Right lung (tissue), 5 donors: Measurements from ENCODE around the gene INPP5A. TPM values are rescaled to one million over a fixed set of nuclear protein-coding genes. Genes with fewer than 3 reads are reported as not detected.
"Not testable (repeated sequence)": the region's sequence is repeated elsewhere in the genome, so short reads cannot be mapped to it uniquely, and the experiment has no call there.

Experiments used
- DNase-seq, 2 donors: peaks; one replicate each; pipeline ENCODE4 v3.0.0-alpha.2; 2013
- polyA plus RNA-seq, 5 donors: library from polyadenylated mRNA; unstranded; fragments of 120-200 nt; gene quantifications; one replicate each; pipeline versions ENCODE4 v1.2.1 to v1.2.3, GENCODE V29; 2013; ENCODE audit warnings: inconsistent platforms in 1 of 5, low replicate concordance in 1 of 5; ENCODE audit not compliant: insufficient read length in 5 of 5, insufficient read depth in 1 of 5

Gene INPP5A
- polyA plus RNA-seq, 5 donors = 27.7 to 41.7 (median 35.5) TPM

DNA sequence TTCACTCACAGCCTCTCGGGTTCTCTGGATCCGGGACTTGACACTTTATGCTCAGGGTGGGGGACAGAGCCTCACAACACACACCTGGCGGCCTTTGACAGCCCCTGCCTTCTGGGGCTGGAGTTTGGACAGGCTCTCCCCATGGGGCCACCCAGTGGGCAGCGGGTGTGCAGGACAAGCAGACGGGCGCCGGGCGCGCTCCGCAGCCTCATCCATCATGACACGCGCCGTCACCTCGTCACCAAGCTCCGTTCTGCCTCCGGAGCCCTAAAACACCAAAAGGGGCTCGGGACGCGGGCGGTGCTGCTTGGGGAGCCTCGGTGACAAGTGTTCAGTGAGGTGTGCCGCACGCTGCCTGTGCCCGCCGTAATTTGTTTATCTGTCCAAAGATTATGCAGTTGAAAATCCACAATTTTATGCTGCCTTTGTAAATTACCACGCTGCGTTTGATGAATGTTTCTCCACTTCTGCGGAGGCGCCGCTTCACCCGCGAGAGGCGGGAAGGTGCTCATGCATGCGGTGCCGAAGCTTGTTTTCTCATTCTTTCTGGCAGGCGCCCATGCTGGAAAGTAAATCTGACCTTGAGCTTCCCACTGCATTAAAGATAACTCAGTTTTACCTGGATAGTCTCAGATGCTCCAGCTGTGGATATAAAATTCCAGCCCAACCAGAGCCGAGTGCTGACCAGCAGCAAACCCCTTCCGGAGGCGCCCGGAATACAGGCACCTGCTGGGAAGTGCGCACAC lies 242.1 kb downstream of the INPP5A start:
- DNase-seq = no peak

DNA sequence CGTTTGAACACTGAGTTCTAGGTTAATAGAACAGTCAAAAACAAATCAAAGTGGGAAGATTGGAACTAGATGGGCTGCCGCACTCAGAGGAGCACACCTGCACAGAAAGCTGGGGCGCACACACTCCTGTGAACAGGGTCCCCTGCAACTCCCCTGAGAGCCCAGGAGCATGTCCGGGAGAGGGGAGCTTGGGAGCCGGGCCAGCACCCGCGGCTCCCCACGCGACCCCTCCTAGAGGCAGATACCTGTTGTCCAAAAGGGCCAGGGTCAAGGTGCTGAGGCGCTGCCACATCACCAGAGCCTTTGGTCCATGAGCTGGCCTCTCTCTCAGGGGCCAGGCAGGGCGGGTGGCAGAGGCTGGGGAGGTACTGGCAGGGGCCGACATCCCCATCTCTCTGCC lies 242.8 kb downstream of the INPP5A start:
- DNase-seq = no peak

DNA sequence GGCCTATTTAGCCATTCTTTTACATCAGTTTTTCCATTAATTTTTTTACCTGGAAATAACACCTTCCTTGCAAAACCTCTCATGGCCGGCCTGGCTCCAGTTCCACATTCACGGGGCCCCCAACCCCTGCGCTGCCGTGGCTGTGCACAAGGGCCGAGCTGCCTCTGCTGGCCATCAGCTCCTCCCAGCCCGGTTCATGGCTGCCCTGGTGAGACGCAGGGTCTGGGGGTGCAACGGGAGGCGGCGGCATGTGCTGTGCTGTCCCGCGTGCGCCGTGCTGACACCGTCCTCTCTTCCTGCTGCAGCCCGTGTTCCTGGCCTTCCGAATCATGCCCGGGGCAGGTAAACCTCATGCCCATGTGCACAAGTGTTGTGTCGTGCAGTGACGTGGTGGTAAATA lies 244.0 kb downstream of the INPP5A start:
- no peak for DNase-seq

DNA sequence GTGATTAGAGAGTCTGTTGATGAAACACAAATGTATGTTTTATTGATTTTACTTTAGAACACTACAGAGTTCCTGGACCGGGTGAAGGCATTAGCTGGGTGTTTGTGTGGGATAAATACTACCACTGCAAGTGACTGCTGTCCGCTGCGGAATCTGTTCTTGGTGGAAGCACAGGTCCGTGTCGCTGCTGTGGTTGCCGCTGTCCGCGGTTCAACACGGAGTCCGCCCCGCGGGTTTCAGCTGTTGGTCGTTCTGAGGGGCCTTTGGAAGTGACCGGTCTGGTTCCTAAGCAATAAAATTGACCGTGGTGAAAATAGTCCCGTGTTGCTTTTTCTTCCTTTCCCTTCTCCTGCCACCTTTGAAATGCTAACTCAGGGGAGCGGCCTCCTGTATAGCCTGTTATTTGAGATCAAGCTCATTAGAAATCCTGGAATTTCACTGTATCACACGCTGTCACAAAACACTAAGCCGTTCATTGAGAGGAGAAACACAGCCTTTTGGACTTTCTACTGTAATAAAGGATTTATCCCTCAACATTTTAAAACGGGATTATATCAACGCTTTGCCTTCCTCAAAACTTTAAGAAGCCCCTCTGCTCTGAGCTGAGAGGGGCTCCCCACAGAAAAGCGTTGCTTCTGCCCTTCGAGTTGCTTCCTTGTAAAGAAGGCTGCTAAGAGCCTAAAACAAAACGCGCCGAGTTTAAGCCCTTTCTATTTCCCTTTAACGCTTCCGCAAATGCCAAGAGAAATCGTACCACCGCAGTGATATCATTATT lies 245.8 kb downstream of the INPP5A start:
- DNase-seq = no peak

DNA sequence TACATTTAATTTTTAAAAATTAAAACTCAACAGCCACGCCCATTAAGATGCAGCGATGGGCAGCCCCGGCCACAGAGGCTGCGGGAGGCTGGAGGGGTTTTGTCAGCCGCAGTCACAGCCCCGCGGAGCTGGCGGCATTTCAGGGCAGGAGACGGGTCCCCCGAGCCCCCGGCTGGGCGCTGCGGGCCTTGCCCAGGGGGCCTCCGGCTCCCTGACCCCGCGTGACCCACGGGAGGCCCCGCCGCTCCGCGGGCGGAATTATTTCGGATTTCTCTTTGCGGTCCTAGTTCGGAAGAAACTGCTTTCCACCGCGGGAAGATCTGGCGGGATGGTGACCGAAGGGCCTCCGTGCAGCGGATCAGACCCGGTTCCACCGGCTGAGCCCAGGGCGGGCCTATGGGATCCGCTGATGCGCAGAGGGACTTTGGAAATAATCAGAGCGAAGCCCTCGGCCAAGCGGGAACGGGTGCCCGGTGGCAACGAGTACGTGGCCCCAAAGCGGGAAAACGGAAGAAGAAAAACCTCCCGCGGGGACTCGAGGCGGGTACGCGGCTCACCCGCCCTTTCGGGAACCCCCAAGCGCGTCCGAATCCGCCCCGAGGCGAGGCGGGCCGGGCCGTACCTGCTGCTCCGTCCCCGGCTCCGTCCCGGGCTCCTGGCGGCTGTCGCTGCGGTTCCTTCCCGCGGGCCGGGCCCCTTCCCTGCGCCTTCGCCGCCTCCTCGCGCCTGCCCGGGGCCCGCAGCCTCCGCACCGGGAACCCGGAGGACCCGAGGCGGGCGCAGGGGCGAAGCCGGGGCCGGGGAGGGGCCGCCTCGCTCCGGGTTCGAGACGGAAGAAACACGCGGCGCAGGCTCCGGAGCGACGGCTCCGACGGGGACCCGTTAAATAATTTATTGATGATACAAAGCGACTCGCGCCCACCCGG lies 246.6 kb downstream of the INPP5A start:
- no peak for DNase-seq

DNA sequence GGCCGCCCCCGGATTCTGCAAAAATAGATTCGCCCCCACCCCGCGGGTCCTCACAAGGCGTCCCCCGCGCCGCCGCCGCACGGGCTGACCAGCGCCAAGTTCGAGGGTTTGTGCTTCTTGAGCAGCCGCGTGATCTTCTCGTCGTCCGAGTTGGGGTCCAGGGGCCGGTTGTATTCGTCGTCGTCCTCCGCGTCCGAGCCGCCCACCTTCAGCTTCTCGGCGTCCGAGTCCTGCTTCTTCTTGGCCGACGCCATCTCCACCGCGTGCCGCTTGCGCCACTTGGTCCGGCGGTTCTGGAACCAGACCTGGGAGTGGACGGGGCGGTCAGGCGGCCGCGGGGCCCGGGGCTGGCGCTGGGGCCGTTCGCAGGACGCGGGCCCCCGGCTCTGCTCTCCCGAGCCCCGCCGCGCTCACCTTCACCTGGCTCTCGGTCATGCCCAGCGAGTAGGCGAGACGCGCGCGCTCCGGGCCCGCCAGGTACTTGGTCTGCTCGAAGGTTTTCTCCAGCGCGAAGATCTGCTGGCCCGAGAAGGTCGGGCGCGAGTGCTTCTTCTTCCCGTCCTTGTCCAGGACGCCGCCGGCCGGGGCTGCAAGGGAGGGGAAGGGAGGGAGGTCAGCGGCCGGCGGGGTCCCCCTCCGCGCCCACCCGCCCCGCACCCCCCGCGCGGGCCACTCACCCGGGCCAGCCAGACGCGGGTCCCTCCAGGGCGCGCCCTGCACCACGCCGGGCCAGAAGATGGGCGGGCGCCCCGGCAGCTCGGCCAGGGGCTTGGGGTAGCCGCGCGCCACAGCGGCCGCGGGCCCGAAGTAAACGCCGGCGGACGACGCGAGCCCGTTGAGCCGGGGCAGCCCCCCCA lies 247.5 kb downstream of the INPP5A start:
- DNase-seq = no peak

DNA sequence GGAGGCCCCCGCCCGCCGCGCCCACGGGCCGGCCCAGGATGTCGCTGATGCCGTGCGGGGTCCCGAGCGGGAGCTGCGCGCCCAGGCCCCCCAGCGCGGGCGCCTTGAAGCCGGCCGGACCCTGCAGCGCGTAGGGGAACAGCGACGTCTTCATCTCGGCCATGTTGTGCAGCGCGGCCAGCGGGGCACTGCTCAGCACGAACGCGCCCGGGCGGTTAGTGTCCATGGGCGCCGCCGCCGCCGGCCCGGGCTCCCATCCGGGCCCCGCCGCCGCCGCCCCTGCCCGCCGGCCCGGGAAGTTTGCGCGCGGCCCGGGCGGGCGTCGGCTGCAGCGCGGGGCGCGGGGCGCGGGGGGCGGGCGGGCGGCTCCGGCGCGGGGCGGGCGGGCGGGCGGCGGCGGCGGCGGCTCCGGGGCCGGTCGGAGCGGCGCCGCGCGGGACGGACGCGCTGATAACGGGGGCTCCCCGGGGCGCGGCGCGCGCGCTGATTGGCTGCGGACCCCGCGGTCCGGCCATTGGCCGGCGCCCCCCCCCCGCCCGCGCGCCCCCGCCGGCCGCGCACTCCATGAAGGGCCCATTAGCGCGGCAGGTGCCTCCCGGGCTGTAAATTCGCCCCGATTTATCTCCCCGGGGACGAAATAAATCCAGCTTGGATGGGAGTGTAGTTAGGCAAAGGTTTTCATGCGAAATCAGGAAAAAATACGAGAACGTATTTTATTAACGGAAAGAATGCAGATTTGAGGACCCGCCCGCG lies 248.3 kb downstream of the INPP5A start, which contains the start of gene NKX6-2:
TSS of gene NKX6-2 (minus strand) at position 425 of the 753 bp plus-strand sequence. CDS start at position 226, 199 bp downstream.
- no peak for DNase-seq

DNA sequence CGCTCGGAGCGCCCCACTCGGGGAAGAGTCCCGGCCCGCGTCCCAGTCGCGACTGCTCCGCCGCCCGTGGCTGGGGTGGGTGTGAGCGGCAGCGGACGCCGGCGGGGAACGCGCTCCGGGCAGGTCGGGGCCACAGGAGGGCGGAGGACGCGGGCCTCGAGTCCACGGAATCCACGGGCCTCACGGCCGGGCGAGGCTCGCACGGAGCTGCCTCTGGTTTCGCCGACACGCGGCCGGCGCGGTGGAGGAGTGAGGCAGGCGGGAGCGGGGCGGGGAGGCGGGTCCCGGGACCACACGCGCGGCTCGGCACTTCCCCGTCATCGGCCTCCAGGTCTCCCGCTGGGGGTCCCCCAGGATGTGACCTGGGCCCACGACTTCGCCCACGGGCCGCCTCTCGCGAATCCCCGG lies 248.9 kb downstream of the INPP5A start:
- no peak for DNase-seq

DNA sequence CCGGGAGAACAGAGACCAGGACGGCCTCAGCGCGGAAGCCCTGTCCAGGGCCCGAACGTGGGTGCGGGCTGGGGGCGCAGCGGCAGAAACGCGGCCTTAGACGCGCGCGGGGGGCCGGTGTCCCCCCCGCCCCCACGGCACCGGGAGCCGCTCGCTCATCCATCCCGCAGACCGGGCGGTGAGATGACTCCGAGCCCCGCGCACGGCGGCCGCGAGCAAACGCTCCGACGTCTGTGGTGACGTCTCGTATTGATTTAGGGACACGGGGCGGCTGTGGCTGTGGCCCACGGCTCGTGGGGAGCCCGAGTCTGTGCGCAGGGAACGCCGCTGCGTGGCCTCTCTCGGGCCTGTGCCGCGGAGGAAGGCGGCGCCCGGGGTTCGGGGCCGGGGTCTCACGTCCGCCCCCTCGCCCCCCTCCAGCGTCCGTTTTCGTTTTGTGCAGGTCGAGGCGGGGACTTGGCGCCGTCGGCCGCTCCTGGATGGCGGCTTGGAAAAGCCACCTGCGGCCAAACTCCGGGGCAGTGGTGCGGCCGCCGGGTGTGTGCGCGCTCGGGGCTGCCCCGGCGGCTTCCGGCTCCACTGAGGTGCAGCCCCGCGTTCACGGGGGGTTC lies 249.4 kb downstream of the INPP5A start:
- DNase-seq = no peak

DNA sequence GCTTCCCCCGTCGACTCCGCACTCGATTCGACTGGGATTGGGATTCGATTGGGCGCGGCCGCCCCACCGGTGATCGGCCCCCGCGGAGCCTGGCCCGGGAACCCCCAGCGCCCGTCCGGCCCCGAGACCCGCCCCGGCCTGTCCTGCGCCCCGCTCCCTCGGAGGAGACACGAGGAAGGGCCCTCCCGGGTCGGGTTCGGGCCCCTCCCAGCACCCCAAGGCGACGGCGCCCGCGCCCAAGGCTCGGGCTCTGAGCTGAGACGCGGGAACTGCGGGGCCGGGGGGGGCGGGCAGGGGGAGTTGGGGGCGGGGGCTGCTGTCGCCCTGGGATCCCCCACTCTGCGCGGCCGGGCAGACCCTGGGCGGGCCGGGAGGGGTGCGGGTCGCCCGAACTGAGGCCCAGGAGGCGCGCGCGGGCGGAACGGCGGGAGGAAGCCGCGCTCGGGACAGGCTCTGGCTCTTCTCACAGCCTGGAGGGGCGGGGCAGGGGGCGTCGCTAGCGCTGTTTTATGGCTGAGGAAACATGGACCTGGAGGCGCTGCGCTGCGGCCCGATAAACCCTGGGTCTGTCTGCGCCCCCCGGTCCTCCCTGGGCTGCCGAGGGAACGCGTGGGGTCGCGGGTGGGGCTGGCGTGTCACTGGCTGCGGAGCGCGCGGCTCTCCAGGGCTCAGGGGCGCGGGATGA lies 250.1 kb downstream of the INPP5A start:
- no peak for DNase-seq

DNA sequence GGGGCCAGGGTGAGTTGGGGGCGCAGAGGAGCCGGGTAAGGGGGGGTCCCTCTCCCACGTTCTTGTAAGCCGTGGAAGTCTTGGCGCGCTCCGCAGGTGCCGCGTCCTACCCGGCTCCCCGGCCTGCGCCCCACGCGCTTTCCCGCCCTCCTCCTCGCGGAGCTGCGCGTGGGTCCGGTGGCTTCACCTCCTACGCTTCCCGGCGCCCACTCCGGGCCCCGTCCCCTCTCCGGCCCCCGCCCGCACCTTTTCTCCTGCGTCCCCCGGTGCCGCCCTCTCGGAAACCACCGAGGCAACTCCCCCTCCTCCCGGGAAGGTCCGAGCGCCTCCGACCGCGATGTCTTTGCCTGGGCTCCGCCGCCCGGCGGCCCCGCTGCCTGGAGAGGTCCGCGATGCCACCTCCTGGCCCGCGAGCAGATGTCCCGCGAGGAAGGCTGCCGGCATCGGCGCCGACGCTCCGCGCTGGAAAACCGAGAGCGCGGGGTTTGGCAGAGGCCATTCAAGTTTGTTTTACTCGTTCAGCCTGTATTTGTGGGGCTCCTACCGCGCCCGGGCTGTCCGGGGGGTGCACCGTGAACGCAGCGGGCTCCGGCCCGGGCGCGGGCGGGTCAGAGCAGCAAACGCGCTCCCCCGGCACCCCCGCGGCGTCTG lies 250.7 kb downstream of the INPP5A start:
- no peak for DNase-seq

DNA sequence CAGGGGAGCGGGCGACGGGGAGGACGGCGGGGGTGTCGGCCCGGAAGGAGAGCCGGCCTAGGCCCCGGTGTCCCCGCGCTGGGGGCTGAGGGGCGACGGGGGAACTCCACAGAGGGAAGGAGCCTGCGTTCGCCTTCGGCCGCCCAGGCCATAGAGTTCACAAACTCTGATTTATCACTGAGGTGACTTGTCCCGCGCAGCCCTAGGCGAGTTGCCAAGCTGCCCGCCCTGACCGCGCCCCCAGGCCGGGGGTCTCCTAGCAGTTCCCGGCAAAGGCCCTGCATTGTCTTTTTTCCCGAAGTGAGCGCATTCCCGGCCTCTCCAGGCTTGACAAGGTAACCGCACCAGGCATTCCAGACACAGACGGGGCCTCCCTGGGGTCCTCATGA lies 251.2 kb downstream of the INPP5A start:
- no peak for DNase-seq

DNA sequence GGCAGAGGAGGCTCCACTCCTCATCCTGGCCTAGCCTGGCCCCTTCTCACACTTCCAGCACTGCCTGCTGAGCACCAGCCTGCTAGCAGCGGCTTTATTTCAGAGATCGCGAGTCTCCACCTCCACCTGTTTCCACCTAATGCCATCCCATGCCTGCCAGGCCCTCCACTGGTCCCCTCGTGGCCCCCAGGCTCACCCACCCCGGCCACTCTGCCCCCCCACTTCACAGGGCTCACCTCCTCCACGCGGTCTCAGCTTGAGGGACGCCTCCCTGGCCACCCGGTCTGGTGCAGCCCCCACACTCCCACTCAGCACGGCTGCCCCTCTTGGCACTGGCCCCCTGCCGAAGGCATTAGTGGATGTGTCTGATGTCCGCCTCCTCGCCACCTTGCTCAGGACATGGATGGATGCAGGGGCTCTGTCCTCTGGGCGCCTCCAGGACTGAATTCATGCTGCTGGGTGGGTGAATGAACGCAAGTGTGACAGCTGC lies 252.1 kb downstream of the INPP5A start:
- no peak for DNase-seq

DNA sequence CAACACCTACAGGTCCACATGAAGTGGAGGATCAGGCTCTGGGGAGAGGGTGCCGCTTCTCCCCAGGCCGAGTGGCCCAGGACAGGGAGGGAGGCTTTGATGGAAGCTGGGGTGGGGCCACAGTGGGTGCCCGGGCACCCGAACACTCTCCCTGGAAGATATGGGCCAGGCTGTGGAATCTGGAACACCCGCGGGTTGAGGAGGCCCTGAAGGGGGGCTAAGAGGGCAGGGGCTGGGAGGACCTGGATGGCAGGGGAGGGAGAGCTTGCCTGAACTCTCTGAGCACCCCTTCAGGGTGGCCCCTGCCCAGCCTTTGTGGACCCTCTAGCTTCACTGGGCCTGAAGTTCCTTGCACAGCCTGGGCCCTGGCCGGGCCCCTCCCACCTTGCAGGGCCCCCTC lies 252.9 kb downstream of the INPP5A start:
- no peak for DNase-seq

DNA sequence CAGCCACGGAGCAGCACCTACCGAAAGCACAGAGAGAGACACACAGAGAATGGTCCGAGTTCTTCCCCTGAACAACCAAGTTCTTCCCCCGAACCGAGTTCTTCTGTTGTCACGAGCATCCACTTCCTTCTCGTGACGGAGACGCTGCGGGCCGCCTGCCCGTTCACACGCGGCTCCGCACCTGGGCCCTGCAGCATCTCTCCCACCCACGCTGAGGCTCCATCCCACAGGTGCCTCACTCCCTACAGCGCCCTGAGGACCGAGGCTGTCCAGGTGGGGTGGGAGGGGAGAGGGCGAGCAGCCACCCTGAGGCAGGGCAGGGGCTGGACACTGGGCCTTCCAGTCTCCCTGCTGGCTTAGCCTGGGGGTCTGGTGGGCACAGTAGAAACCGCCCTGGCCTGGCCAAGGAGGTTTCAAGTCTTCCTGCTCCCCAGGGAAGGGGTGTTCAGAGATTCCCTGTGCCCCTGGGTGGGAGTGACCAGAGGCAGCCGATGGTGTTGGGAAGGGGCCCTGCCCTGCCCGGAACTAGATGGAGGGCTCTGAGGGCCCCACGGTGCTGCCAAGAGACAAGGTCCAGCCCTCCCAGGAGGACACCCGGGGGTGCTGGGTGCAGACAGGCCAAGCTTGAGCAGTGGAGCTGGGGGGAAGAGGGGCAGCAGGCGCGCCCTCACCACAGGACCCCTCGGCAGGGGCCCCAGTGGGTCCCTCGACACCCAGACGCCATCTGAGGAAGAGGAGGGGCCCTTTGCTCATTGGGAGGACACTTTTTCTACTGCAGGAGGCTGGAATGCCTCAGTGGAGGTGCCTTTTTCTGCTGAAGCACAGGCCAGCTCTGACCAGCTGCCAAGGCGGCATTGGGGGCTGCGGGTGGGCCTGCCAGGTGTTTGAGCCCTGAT lies 253.6 kb downstream of the INPP5A start:
- no peak for DNase-seq

DNA sequence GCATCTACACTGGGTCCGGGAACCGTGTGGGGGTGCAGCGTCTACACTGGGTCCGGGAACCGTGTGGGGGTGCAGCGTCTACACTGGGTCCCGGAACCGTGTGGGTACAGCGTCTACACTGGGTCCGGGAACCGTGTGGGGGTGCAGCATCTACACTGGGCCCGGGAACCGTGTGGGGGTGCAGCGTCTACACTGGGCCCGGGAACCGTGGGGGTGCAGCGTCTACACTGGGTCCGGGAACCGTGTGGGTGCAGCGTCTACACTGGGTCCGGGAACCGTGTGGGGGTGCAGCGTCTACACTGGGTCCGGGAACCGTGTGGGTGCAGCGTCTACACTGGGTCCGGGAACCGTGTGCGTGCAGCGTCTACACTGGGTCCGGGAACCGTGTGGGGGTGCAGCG lies 254.5 kb downstream of the INPP5A start:
- DNase-seq = not testable (repeated sequence)

DNA sequence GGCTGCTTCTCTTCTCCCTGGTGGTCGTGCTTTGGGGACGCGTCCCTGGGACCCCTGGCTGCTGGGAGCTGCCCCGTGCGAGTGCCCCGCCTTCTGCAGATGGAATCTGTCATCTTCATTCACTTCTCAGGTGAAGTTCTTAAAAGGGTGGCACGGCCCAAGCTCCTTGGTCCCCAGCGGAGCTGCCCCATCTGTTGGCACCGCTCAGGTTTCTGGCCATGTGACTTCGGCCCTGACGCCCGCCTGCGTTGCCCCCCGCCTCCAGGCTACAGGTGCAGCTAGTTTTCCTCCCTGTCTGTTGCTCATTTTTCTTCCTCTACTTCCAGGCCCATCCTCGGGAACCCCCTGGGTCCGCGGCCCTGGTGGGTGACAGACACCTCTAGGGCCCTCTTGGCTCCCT lies 255.2 kb downstream of the INPP5A start:
- DNase-seq = no peak

DNA sequence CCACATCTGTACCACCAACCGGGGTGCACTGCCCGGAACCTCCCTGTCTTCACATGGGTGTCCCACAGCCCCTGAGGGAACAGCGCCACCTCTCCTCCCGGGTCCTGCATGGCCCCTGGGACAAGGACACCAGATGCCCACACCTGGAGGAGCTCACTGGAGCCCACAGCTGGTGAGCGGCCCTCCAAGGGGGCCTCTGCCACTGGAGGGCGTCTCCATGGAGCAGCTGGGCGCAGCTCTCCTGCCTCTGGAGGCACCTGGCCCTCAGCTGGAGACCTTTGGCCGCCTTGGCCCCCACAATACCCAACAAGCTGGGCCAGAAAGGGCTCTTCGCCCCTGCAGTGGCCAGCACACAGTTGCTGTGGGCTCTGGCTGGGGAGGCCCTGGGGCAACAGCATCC lies 255.6 kb downstream of the INPP5A start:
- DNase-seq = no peak
